ENCODE results near the gene JAKMIP1.

The JAKMIP1 gene

GRCh38 chr4:6116696-6117285, 83.6 kb downstream of the JAKMIP1 start:
- no peak for DNase-seq (ENCODE audit: extremely low read depth, low read depth)
- no peak for TF ChIP-seq CTCF (IDR thresholded peaks at IDR 0.05; ENCODE audit: low read depth, low read length, missing control alignments)

GRCh38 chr4:6115746-6116586, 84.4 kb downstream of the JAKMIP1 start:
- no peak for TF ChIP-seq CTCF (IDR thresholded peaks at IDR 0.05; ENCODE audit: low read depth, low read length, missing control alignments)
- H3K4me3 ChIP-seq (replicated peaks; ENCODE audit: low read depth, low read length) = no peak overlapping the region
- DNase-seq (ENCODE audit: extremely low read depth, low read depth) = no peak

More at GRCh38 chr4:6116696-6117285, 83.6 kb downstream of the JAKMIP1 start:
- no peak overlapping the region for H3K4me3 ChIP-seq (replicated peaks; ENCODE audit: low read depth, low read length)

GRCh38 chr4:6115342-6115741, 85.0 kb downstream of the JAKMIP1 start:
- no peak for TF ChIP-seq CTCF (IDR thresholded peaks at IDR 0.05; ENCODE audit: low read depth, low read length, missing control alignments)
- no peak overlapping the region for H3K4me3 ChIP-seq (replicated peaks; ENCODE audit: low read depth, low read length)
- no peak for DNase-seq (ENCODE audit: extremely low read depth, low read depth)

GRCh38 chr4:6114601-6115000, 85.7 kb downstream of the JAKMIP1 start:
- H3K4me3 ChIP-seq (replicated peaks; ENCODE audit: low read depth, low read length) = no peak overlapping the region
- DNase-seq (ENCODE audit: extremely low read depth, low read depth) = no peak
- TF ChIP-seq CTCF (IDR thresholded peaks at IDR 0.05; ENCODE audit: low read depth, low read length, missing control alignments) = no peak

- no peak overlapping the region for H3K4me3 ChIP-seq (replicated peaks; ENCODE audit: low read depth, low read length)
- DNase-seq (ENCODE audit: extremely low read depth, low read depth) = no peak
- no peak for TF ChIP-seq CTCF (IDR thresholded peaks at IDR 0.05; ENCODE audit: low read depth, low read length, missing control alignments)
These were observed 86.2 kb downstream of the JAKMIP1 start for GRCh38 chr4:6114181-6114580.

GRCh38 chr4:6113641-6114040, 86.7 kb downstream of the JAKMIP1 start:
- H3K4me3 ChIP-seq (replicated peaks; ENCODE audit: low read depth, low read length) = no peak overlapping the region
- no peak for DNase-seq (ENCODE audit: extremely low read depth, low read depth)
- TF ChIP-seq CTCF (IDR thresholded peaks at IDR 0.05; ENCODE audit: low read depth, low read length, missing control alignments) = no peak
